ENCODE data around the gene ALDH3B2.
"Not testable (repeated sequence)": the region's sequence is repeated elsewhere in the genome, so short reads cannot be mapped to it uniquely, and the experiment has no call there.

ALDH3B2 gene

DNA sequence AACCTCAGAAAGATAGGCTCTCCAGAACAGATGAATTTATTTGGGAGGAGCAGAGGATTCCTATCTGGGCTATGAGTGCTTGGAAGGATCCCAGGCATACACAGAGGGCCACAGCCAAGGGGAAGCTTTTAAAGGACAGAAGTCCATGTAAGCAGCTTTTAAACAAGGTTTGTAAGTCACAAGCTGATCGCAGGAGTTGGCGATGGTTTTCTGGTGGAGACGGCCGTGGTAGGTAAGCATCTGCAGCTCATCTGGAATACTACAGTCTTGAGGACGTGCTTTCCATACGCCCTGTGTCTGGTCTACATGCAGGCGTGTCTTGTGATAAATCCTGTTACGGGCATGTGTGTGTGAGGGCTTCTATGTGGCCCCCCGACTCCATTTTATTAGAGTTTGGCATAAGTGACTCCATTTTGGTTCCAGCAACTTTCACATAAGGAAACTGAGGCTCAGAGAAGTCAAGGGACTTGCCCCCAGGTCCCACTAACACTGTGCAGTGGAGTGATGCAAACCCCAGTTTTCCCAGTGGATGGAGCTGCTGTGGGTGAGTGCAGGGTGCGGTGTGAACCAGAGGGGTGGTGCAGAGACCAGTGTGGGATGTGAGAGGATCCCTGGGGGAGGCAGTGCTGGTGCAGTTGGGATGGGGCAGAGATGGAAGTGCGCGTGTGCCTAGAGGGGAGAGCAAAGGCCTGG lies 12.1 kb downstream of the ALDH3B2 start:
- H3K79me2 ChIP-seq (ENCODE audit: control insufficient read depth, low read length), result no peaks in the 10 kb centered on the region
- no peak overlapping the region for H3K27ac ChIP-seq (ENCODE audit: low read depth, low read length)
- no peaks in the 10 kb centered on the region for H3K27me3 ChIP-seq (ENCODE audit: control insufficient read depth, low read length)
- H3K4me3 ChIP-seq (ENCODE audit: low read length), result no peak overlapping the region
- peaks cover 6% of the 10 kb centered on the region for H3K36me3 ChIP-seq (ENCODE audit: control insufficient read depth, low read length)
- H3K9me3 ChIP-seq (ENCODE audit: control insufficient read depth, insufficient read depth, low read length), result peaks cover 7% of the 10 kb centered on the region
- H3K4me2 ChIP-seq (ENCODE audit: low read length), result no peak overlapping the region
- H4K20me1 ChIP-seq (ENCODE audit: control insufficient read depth, insufficient read depth, low read depth, low read length), result no peaks in the 10 kb centered on the region
- peaks cover 24% of the 10 kb centered on the region for H3F3A ChIP-seq (ENCODE audit: control insufficient read depth, insufficient read depth)
- no peaks in the 10 kb centered on the region for H3K9me2 ChIP-seq (replicated peaks; ENCODE audit: control insufficient read depth, low read length)
- TF ChIP-seq CTCF (IDR thresholded peaks at IDR 0.05; ENCODE audit: low read depth, low read length, poor library complexity, severe bottlenecking) (no peak), EZH2phosphoT487 (IDR thresholded peaks at IDR 0.05; ENCODE audit: borderline replicate concordance, low read length) (no peak)
- H3K4me1 ChIP-seq (ENCODE audit: control insufficient read depth, low read length), result peaks cover 49% of the 10 kb centered on the region

GRCh38 chr11:67660752-67661151 lies 13.7 kb downstream of the ALDH3B2 start:
- H3K4me3 ChIP-seq (ENCODE audit: low read length); H4K20me1 ChIP-seq (ENCODE audit: control insufficient read depth, insufficient read depth, low read depth, low read length); H3K79me2 ChIP-seq (ENCODE audit: control insufficient read depth, low read length); H3K4me2 ChIP-seq (ENCODE audit: low read length); H3K27me3 ChIP-seq (ENCODE audit: control insufficient read depth, low read length); H3K9me2 ChIP-seq (replicated peaks; ENCODE audit: control insufficient read depth, low read length); H3K27ac ChIP-seq (ENCODE audit: low read depth, low read length): not testable (repeated sequence)
- peaks cover 27% of the 10 kb centered on the region for H3F3A ChIP-seq (ENCODE audit: control insufficient read depth, insufficient read depth)
- peaks cover 34% of the 10 kb centered on the region for H3K4me1 ChIP-seq (ENCODE audit: control insufficient read depth, low read length)
- peaks cover 15% of the 10 kb centered on the region for H3K36me3 ChIP-seq (ENCODE audit: control insufficient read depth, low read length)
- H3K9me3 ChIP-seq (ENCODE audit: control insufficient read depth, insufficient read depth, low read length), result peaks cover 21% of the 10 kb centered on the region

DNA sequence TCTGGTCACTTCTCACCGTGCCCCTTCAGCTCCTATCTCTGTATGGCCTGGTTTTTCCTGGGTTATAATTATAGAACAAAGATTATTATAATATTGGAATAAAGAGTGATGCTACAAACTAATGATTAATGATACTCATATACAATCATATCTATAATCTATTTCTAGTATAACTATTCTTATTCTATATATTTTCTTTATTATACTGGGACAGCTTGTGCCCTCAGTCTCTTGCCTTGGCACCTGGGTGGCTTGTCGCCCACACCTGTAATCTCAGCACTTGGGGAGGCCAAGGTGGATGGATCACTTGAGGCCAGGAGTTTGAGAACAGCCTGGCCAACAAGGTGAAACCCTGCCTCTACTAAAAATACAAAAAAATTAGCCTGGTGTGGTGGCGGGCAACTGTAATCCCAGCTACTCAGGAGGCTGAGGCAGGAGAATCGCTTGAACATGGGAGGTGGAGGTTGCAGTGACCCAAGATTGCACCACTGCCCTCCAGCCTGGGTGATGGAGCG lies 14.7 kb downstream of the ALDH3B2 start:
- not testable (repeated sequence) for H3K9me2 ChIP-seq (replicated peaks; ENCODE audit: control insufficient read depth, low read length); H3K79me2 ChIP-seq (ENCODE audit: control insufficient read depth, low read length); H4K20me1 ChIP-seq (ENCODE audit: control insufficient read depth, insufficient read depth, low read depth, low read length); H3K27me3 ChIP-seq (ENCODE audit: control insufficient read depth, low read length)
- Histone ChIP-seq H3K4me2 (ENCODE audit: low read length) (peak overlapping the region; percentile 73), H3K9me3 (ENCODE audit: control insufficient read depth, insufficient read depth, low read length) (peaks cover 23% of the 10 kb centered on the region), H3K4me1 (ENCODE audit: control insufficient read depth, low read length) (peaks cover 34% of the 10 kb centered on the region), H3F3A (ENCODE audit: control insufficient read depth, insufficient read depth) (peaks cover 27% of the 10 kb centered on the region), H3K36me3 (ENCODE audit: control insufficient read depth, low read length) (peaks cover 21% of the 10 kb centered on the region), H3K27ac (ENCODE audit: low read depth, low read length) (peak overlapping the region; percentile 95), H3K4me3 (ENCODE audit: low read length) (peak overlapping the region; percentile 53)

- Histone ChIP-seq H3K4me1 (ENCODE audit: control insufficient read depth, low read length) (peaks cover 42% of the 10 kb centered on the region), H3K79me2 (ENCODE audit: control insufficient read depth, low read length) (no peaks in the 10 kb centered on the region), H3K4me3 (ENCODE audit: low read length) (0 out of 2 replicates have a peak overlapping the region, but pooled peaks have one; percentile 53), H4K20me1 (ENCODE audit: control insufficient read depth, insufficient read depth, low read depth, low read length) (no peaks in the 10 kb centered on the region), H3K9me3 (ENCODE audit: control insufficient read depth, insufficient read depth, low read length) (peaks cover 30% of the 10 kb centered on the region), H3K4me2 (ENCODE audit: low read length) (no peak overlapping the region), H3K27me3 (ENCODE audit: control insufficient read depth, low read length) (no peaks in the 10 kb centered on the region), H3K36me3 (ENCODE audit: control insufficient read depth, low read length) (peaks cover 24% of the 10 kb centered on the region), H3K27ac (ENCODE audit: low read depth, low read length) (peak overlapping the region; percentile 95), H3K9me2 (replicated peaks; ENCODE audit: control insufficient read depth, low read length) (no peaks in the 10 kb centered on the region), H3F3A (ENCODE audit: control insufficient read depth, insufficient read depth) (peaks cover 30% of the 10 kb centered on the region)
- TF ChIP-seq EZH2phosphoT487 (IDR thresholded peaks at IDR 0.05; ENCODE audit: borderline replicate concordance, low read length), result no peak
- no peak for TF ChIP-seq CTCF (IDR thresholded peaks at IDR 0.05; ENCODE audit: low read depth, low read length, poor library complexity, severe bottlenecking)
Observed at GRCh38 chr11:67657300-67657699, 17.1 kb downstream of the ALDH3B2 start.

All from DOHH2 (cell line).